ENCODE results near the gene FBXL7.

Gene FBXL7

GRCh38 chr5:15731699-15732098 lies 231.7 kb downstream of the FBXL7 start:
- TF ChIP-seq CTCF (IDR thresholded peaks at IDR 0.05): no peak

- TF ChIP-seq CTCF (IDR thresholded peaks at IDR 0.05): no peak
Observed at GRCh38 chr5:15734058-15734457, 234.1 kb downstream of the FBXL7 start.

GRCh38 chr5:15737036-15737821 lies 237.2 kb downstream of the FBXL7 start:
- TF ChIP-seq CTCF (IDR thresholded peaks at IDR 0.05): no peak

GRCh38 chr5:15737871-15738664 lies 238.1 kb downstream of the FBXL7 start:
- no peak for TF ChIP-seq CTCF (IDR thresholded peaks at IDR 0.05)

GRCh38 chr5:15740383-15740782 lies 240.4 kb downstream of the FBXL7 start:
- TF ChIP-seq CTCF (IDR thresholded peaks at IDR 0.05): no peak

- no peak for TF ChIP-seq CTCF (IDR thresholded peaks at IDR 0.05)
Observed at GRCh38 chr5:15741591-15741990, 241.6 kb downstream of the FBXL7 start.

GRCh38 chr5:15746833-15747232 lies 246.9 kb downstream of the FBXL7 start:
- TF ChIP-seq CTCF (IDR thresholded peaks at IDR 0.05): no peak
